Testis (tissue), 2 donors: ENCODE data around the gene WDR18.

ENCODE experiments used
- POLR2A ChIP-seq: fragments of 450-650 bp; IDR thresholded peaks from one replicate; pipeline ENCODE4 v1.6.1; 2017; ENCODE audit warnings: antibody characterized with exemption, mild to moderate bottlenecking, moderate library complexity
- TF ChIP-seq, protein P1 (sequence below), 3 experiments: fragments of 450-650 bp in 2 of 3; fragments of 200-600 bp in 1 of 3; sonication (generic) in 1 of 3; IDR thresholded peaks; one replicate each; pipeline ENCODE4 v1.5.1; 2016 to 2019; ENCODE audit warnings: antibody characterized with exemption in 3 of 3, mild to moderate bottlenecking in 2 of 3, moderate library complexity in 1 of 3

DNA sequence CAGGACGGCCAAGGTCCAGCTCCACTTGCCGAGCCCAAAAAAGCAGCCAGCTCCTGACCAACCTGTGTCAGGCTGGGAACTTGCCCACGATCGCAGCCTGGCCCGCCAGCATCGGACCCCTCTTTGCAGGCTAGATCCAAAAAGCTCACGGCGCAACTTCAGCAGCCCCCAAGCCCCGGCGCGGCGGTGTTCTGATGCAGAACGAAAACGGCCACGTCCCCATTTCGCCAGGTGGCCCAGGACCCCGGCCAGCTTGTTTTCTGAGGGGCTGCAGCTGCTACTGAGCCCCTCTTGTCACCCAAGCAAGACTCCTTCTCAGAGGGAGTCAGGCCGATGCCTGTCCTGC is 35.4 kb downstream of the WDR18 start:
- TF ChIP-seq, protein P1, sequence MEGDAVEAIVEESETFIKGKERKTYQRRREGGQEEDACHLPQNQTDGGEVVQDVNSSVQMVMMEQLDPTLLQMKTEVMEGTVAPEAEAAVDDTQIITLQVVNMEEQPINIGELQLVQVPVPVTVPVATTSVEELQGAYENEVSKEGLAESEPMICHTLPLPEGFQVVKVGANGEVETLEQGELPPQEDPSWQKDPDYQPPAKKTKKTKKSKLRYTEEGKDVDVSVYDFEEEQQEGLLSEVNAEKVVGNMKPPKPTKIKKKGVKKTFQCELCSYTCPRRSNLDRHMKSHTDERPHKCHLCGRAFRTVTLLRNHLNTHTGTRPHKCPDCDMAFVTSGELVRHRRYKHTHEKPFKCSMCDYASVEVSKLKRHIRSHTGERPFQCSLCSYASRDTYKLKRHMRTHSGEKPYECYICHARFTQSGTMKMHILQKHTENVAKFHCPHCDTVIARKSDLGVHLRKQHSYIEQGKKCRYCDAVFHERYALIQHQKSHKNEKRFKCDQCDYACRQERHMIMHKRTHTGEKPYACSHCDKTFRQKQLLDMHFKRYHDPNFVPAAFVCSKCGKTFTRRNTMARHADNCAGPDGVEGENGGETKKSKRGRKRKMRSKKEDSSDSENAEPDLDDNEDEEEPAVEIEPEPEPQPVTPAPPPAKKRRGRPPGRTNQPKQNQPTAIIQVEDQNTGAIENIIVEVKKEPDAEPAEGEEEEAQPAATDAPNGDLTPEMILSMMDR (IDR thresholded peaks at IDR 0.05), result no peak
- TF ChIP-seq POLR2A, result no peak
